HCT116 (cell line): Measurements from ENCODE around the gene CCDC187. TPM values are rescaled to one million over a fixed set of nuclear protein-coding genes. Genes with fewer than 3 reads are reported as not detected.

Experiments used
- ATAC-seq: fragments of 200-7000 bp; cut with Tn5 transposase; 2 replicates; pipeline ENCODE4 v1.9.1; 2020; ENCODE audit warnings: mild to moderate bottlenecking, moderate library complexity
- BruUV-seq: library from RNA; stranded (reverse); fragments of 400-500 nt; replicated peaks from 2 replicates; lab custom pipeline; 2021; lab: Mats Ljungman, UMichigan
- CTCF ChIA-PET: fragments of 300-600 bp; sonication (Branson Sonifier 250); formaldehyde crosslinking; loops from one replicate; lab custom pipeline; 2021; ENCODE audit warnings: antibody characterized with exemption; lab: Charles Lee
- POLR2A ChIA-PET: fragments of 300-600, 350-600 bp; sonication (Branson Sonifier 250); formaldehyde crosslinking; loops from one replicate; lab custom pipeline; 2021; ENCODE audit warnings: antibody characterized with exemption; lab: Charles Lee
- RAD21 ChIA-PET, 2 experiments: fragments of 300-600 bp; sonication (Branson Sonifier 250); formaldehyde crosslinking; loops; one replicate each; lab custom pipeline; 2023; ENCODE audit warnings: low total read pairs in 2 of 2; ENCODE audit not compliant: uncharacterized antibody in 2 of 2, unreplicated experiment in 2 of 2, low non-redundant PET in 1 of 2; lab: Charles Lee
- DNase-seq: peaks from one replicate; pipeline ENCODE4 v3.0.0-alpha.2; 2010; ENCODE audit warnings: low read depth, low spot score
- H2AFZ ChIP-seq: fragments of 200-600 bp; shearing (Covaris generic), sonication (generic); 2 replicates; pipeline ENCODE4 v1.6.1; 2017; ENCODE audit warnings: low read depth, mixed run types, mixed read lengths, antibody characterized with exemption, low read length; ENCODE audit not compliant: poor library complexity, severe bottlenecking
- H3K27ac ChIP-seq: 2 replicates; pipeline ENCODE4 v1.5.1; 2012; ENCODE audit warnings: low read depth, low read length
- H3K27me3 ChIP-seq: fragments of 200-600 bp; sonication (generic); 2 replicates; pipeline ENCODE4 v1.6.1; 2016; ENCODE audit warnings: mixed run types, low read length, mixed read lengths; ENCODE audit not compliant: insufficient read depth
- H3K36me3 ChIP-seq, 2 experiments: fragments of 200-500 bp in 1 of 2; fragments of 200-600 bp in 1 of 2; sonication (Bioruptor generic) in 1 of 2; sonication (generic) in 1 of 2; 2 replicates each; pipeline versions ENCODE4 v1.5.1 to v1.6.1; 2014 to 2016; ENCODE audit warnings: low read length in 2 of 2, inconsistent platforms in 1 of 2, mixed read lengths in 1 of 2, mixed run types in 1 of 2; ENCODE audit not compliant: insufficient read depth in 2 of 2, control insufficient read depth in 1 of 2
- H3K4me1 ChIP-seq, 2 experiments: fragments of 200-600 bp in 1 of 2; sonication (generic) in 1 of 2; 2 replicates each; pipeline versions ENCODE4 v1.5.1 to v1.6.1; 2012 to 2017; ENCODE audit warnings: low read length in 2 of 2, inconsistent platforms in 1 of 2, mild to moderate bottlenecking in 1 of 2, mixed read lengths in 1 of 2, mixed run types in 1 of 2, moderate library complexity in 1 of 2; ENCODE audit not compliant: insufficient read depth in 2 of 2, control insufficient read depth in 1 of 2
- H3K4me2 ChIP-seq: fragments of 200-600 bp; sonication (generic); 2 replicates; pipeline ENCODE4 v1.6.1; 2017; ENCODE audit warnings: mixed run types, low read length, mixed read lengths
- H3K4me3 ChIP-seq, 2 experiments: fragments of 200-600 bp in 1 of 2; sonication (generic) in 1 of 2; replicated peaks in 1 of 2; 2 replicates each; pipeline ENCODE4 v1.5.1; 2011 to 2016; ENCODE audit warnings: low read length in 2 of 2, control low read depth in 1 of 2, low read depth in 1 of 2, mild to moderate bottlenecking in 1 of 2, mixed read lengths in 1 of 2, mixed run types in 1 of 2
- H3K79me2 ChIP-seq: fragments of 200-600 bp; sonication (generic); 2 replicates; pipeline ENCODE4 v1.6.1; 2017; ENCODE audit warnings: mild to moderate bottlenecking, mixed run types, low read length, moderate library complexity, mixed read lengths; ENCODE audit not compliant: insufficient read depth
- H3K9ac ChIP-seq: fragments of 200-600 bp; sonication (generic); 2 replicates; pipeline ENCODE4 v1.6.1; 2016; ENCODE audit warnings: low read length, mixed read lengths
- H3K9me2 ChIP-seq: fragments of 200-600 bp; sonication (generic), shearing (Covaris generic); 2 replicates; pipeline ENCODE4 v1.6.1; 2017; ENCODE audit warnings: mixed run types, mild to moderate bottlenecking, moderate library complexity; ENCODE audit not compliant: insufficient read depth
- H3K9me3 ChIP-seq, 2 experiments: fragments of 200-500 bp in 1 of 2; fragments of 200-600 bp in 1 of 2; sonication (Bioruptor generic) in 1 of 2; sonication (generic) in 1 of 2; 2 replicates each; pipeline ENCODE4 v1.6.1; 2014 to 2017; ENCODE audit warnings: low read length in 2 of 2, mixed read lengths in 2 of 2, inconsistent platforms in 1 of 2, low read depth in 1 of 2, mild to moderate bottlenecking in 1 of 2, mixed run types in 1 of 2, moderate library complexity in 1 of 2; ENCODE audit not compliant: control insufficient read depth in 1 of 2, insufficient read depth in 1 of 2
- H4K20me1 ChIP-seq: fragments of 200-600 bp; sonication (generic), shearing (Covaris generic); 2 replicates; pipeline ENCODE4 v1.6.1; 2017; ENCODE audit warnings: mixed run types, mild to moderate bottlenecking, moderate library complexity; ENCODE audit not compliant: insufficient read depth
- CEBPB ChIP-seq: IDR thresholded peaks from 2 replicates; pipeline ENCODE4 v1.6.1; 2012; ENCODE audit warnings: low read depth
- RAD21 ChIP-seq: IDR thresholded peaks from 2 replicates; pipeline ENCODE4 v1.6.1; 2012; ENCODE audit warnings: low read depth, mild to moderate bottlenecking
- SP1 ChIP-seq: IDR thresholded peaks from 2 replicates; pipeline ENCODE4 v1.6.1; 2012; ENCODE audit warnings: low read depth
- ZNF274 ChIP-seq: fragments of 200-500 bp; sonication (Bioruptor generic); IDR thresholded peaks from 2 replicates; pipeline ENCODE4 v1.6.1; 2014; ENCODE audit warnings: mild to moderate bottlenecking, low read depth, low read length, inconsistent platforms
- intact Hi-C: fragments of 100-400 bp; cut with micrococcal nuclease; formaldehyde crosslinking; loops from 2 replicates; pipeline ENCODE4 v1.10.0; 2022
- total RNA-seq: library from RNA; stranded (reverse); gene quantifications from one replicate; pipeline ENCODE4 v1.2.1, GENCODE V29; 2021; ENCODE audit not compliant: unreplicated experiment
- TF ChIP-seq, protein P1 (sequence below): IDR thresholded peaks from 2 replicates; pipeline ENCODE4 v1.6.1; 2012; ENCODE audit warnings: low read depth

Gene CCDC187
- total RNA-seq, 1 experiment from 2014 or later: 4.6 TPM

- TF ChIP-seq ZNF274: no peak
Measured at GRCh38 chr9:136216541-136217244, 87.2 kb downstream of the CCDC187 start (continued).

GRCh38 chr9:136213733-136214132 is 90.2 kb downstream of the CCDC187 start:
- ATAC-seq (no peak), DNase-seq (no peak)
- H4K20me1 ChIP-seq: no peaks in the 10 kb centered on the region
- H2AFZ ChIP-seq: no peak overlapping the region
- H3K27me3 ChIP-seq: no peaks in the 10 kb centered on the region
- CTCF ChIA-PET: no interaction called here
- POLR2A ChIA-PET: no interaction called here
- no peak overlapping the region for H3K27ac ChIP-seq
- RAD21 ChIA-PET: no interaction called here
- TF ChIP-seq SP1: no peak
- no peak for TF ChIP-seq RAD21
- TF ChIP-seq, protein P1, sequence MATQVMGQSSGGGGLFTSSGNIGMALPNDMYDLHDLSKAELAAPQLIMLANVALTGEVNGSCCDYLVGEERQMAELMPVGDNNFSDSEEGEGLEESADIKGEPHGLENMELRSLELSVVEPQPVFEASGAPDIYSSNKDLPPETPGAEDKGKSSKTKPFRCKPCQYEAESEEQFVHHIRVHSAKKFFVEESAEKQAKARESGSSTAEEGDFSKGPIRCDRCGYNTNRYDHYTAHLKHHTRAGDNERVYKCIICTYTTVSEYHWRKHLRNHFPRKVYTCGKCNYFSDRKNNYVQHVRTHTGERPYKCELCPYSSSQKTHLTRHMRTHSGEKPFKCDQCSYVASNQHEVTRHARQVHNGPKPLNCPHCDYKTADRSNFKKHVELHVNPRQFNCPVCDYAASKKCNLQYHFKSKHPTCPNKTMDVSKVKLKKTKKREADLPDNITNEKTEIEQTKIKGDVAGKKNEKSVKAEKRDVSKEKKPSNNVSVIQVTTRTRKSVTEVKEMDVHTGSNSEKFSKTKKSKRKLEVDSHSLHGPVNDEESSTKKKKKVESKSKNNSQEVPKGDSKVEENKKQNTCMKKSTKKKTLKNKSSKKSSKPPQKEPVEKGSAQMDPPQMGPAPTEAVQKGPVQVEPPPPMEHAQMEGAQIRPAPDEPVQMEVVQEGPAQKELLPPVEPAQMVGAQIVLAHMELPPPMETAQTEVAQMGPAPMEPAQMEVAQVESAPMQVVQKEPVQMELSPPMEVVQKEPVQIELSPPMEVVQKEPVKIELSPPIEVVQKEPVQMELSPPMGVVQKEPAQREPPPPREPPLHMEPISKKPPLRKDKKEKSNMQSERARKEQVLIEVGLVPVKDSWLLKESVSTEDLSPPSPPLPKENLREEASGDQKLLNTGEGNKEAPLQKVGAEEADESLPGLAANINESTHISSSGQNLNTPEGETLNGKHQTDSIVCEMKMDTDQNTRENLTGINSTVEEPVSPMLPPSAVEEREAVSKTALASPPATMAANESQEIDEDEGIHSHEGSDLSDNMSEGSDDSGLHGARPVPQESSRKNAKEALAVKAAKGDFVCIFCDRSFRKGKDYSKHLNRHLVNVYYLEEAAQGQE: no peak
- no peak for TF ChIP-seq CEBPB
- H3K9me3 ChIP-seq: no peaks in the 10 kb centered on the region
- H3K79me2 ChIP-seq: no peaks in the 10 kb centered on the region
- no peaks in the 10 kb centered on the region for H3K4me1 ChIP-seq
- intact Hi-C loops: no loop called here
- H3K4me2 ChIP-seq: no peak overlapping the region
- H3K9me2 ChIP-seq: no peaks in the 10 kb centered on the region
- peaks cover 21 to 36% of the 10 kb centered on the region in 2 experiments; a peak in 3 of 4 replicates for H3K36me3 ChIP-seq
- no TSS peak for BruUV-seq
- no peak overlapping the region for H3K9ac ChIP-seq
- H3K4me3 ChIP-seq: no peak overlapping the region
